H1 (cell line): ENCODE measurements around the gene BCAS1. TPM values are rescaled to one million over a fixed set of nuclear protein-coding genes. Genes with fewer than 3 reads are reported as not detected.
A peak's percentile ranks its signal among the peaks of the same experiment; 100 is the strongest.

ENCODE experiments used
- CTCF ChIA-PET: fragments of 300-600 bp; sonication (Branson Sonifier 250); formaldehyde crosslinking; loops from one replicate; lab custom pipeline; 2021; ENCODE audit not compliant: partially characterized antibody; lab: Charles Lee
- POLR2A ChIA-PET: fragments of 300-600 bp; sonication (Branson Sonifier 250); formaldehyde crosslinking; loops from one replicate; lab custom pipeline; 2021; ENCODE audit warnings: inconsistent platforms; ENCODE audit not compliant: partially characterized antibody; lab: Charles Lee
- DNase-seq, 2 experiments: peaks; one replicate each; pipeline versions ENCODE4 v3.0.0 to v3.0.0-alpha.2; 2010 to 2022; ENCODE audit warnings: low spot score in 2 of 2, low read depth in 1 of 2, mixed read lengths in 1 of 2
- FAIRE-seq: peaks from 2 replicates; lab custom pipeline; 2011; peaks lifted over from hg19 to GRCh38; lab: Jason Lieb, UNC
- H2AFZ ChIP-seq: 2 replicates; pipeline ENCODE4 v1.8.1; 2012; ENCODE audit warnings: low read length, inconsistent platforms
- H2AK5ac ChIP-seq: 2 replicates; pipeline ENCODE4 v1.6.1; 2013; ENCODE audit warnings: low read depth, low read length
- H2BK120ac ChIP-seq: replicated peaks from 2 replicates; pipeline ENCODE3; 2013; ENCODE audit warnings: low read depth, low read length, inconsistent platforms
- H2BK12ac ChIP-seq: 2 replicates; pipeline ENCODE4 v1.6.1; 2013; ENCODE audit warnings: low read depth, low read length
- H2BK15ac ChIP-seq: 2 replicates; pipeline ENCODE4 v1.6.1; 2013; ENCODE audit warnings: low read length
- H2BK20ac ChIP-seq: 2 replicates; pipeline ENCODE4 v1.6.1; 2013; ENCODE audit warnings: low read length
- H2BK5ac ChIP-seq: 2 replicates; pipeline ENCODE4 v1.6.1; 2013; ENCODE audit warnings: low read depth, low read length
- H3K14ac ChIP-seq: 2 replicates; pipeline ENCODE4 v1.6.1; 2013; ENCODE audit warnings: inconsistent platforms; ENCODE audit not compliant: insufficient read length
- H3K18ac ChIP-seq: 2 replicates; pipeline ENCODE4 v1.6.1; 2013; ENCODE audit warnings: low read length; ENCODE audit errors: extremely low read depth
- H3K23ac ChIP-seq: 2 replicates; pipeline ENCODE4 v1.6.1; 2013; ENCODE audit warnings: inconsistent platforms; ENCODE audit not compliant: insufficient read length
- H3K23me2 ChIP-seq: 2 replicates; pipeline ENCODE4 v1.6.1; 2013; ENCODE audit warnings: low read depth, low read length
- H3K27ac ChIP-seq: 2 replicates; pipeline ENCODE4 v1.6.1; 2011; ENCODE audit warnings: low read depth, low read length, inconsistent platforms
- H3K27me3 ChIP-seq, 4 experiments: replicated peaks in 1 of 4; 1 replicate in 1 of 4; 2 replicates in 3 of 4; pipeline versions ENCODE4 v1.6.1 to v1.8.1; 2011 to 2013; ENCODE audit warnings: low read length in 3 of 4, mild to moderate bottlenecking in 3 of 4, inconsistent platforms in 2 of 4, mixed read lengths in 2 of 4, moderate library complexity in 1 of 4; ENCODE audit not compliant: control insufficient read depth in 3 of 4, insufficient read depth in 3 of 4; ENCODE audit errors: extremely low read depth in 1 of 4
- H3K36me3 ChIP-seq, 4 experiments: 2 replicates each; pipeline versions ENCODE4 v1.6.1 to v1.8.1; 2011 to 2013; ENCODE audit warnings: mild to moderate bottlenecking in 4 of 4, low read length in 3 of 4, moderate library complexity in 2 of 4, control low read depth in 1 of 4, inconsistent platforms in 1 of 4; ENCODE audit not compliant: insufficient read depth in 4 of 4, control insufficient read depth in 2 of 4
- H3K4ac ChIP-seq: replicated peaks from 2 replicates; pipeline ENCODE3; 2013; ENCODE audit warnings: low read length, low read depth, mixed read lengths, inconsistent platforms; ENCODE audit not compliant: insufficient read length
- H3K4me1 ChIP-seq, 4 experiments: replicated peaks in 1 of 4; 1 replicate in 1 of 4; 2 replicates in 3 of 4; pipeline versions ENCODE4 v1.6.1 to v1.8.1; 2011 to 2013; ENCODE audit warnings: low read length in 3 of 4, inconsistent platforms in 2 of 4, mixed read lengths in 1 of 4; ENCODE audit not compliant: insufficient read depth in 4 of 4, control insufficient read depth in 3 of 4
- H3K4me2 ChIP-seq, 2 experiments: 2 replicates each; pipeline versions ENCODE4 v1.6.1 to v1.8.1; 2011 to 2013; ENCODE audit warnings: low read depth in 2 of 2, low read length in 2 of 2, control low read depth in 1 of 2, inconsistent platforms in 1 of 2, mild to moderate bottlenecking in 1 of 2; ENCODE audit not compliant: insufficient read depth in 1 of 2
- H3K4me3 ChIP-seq, 4 experiments: fragments of 200-600, 300-600 bp in 1 of 4; sonication (generic), shearing (Covaris generic), sonication (Bioruptor Twin) in 1 of 4; 2 replicates each; pipeline versions ENCODE4 v1.5.1 to v1.8.1; 2011 to 2016; ENCODE audit warnings: low read length in 4 of 4, low read depth in 3 of 4, control low read depth in 2 of 4, inconsistent platforms in 2 of 4, mild to moderate bottlenecking in 2 of 4, mixed read lengths in 1 of 4, moderate library complexity in 1 of 4; ENCODE audit not compliant: insufficient read depth in 2 of 4; ENCODE audit errors: extremely low read depth in 1 of 4
- H3K56ac ChIP-seq: replicated peaks from 2 replicates; pipeline ENCODE3; 2013; ENCODE audit warnings: low read depth, mild to moderate bottlenecking, mixed read lengths, low read length, inconsistent platforms; ENCODE audit not compliant: insufficient read length
- H3K79me1 ChIP-seq: 2 replicates; pipeline ENCODE4 v1.6.1; 2013; ENCODE audit warnings: low read depth, low read length, control low read depth
- H3K79me2 ChIP-seq, 2 experiments: 2 replicates each; pipeline versions ENCODE4 v1.6.1 to v1.8.1; 2012 to 2013; ENCODE audit warnings: low read length in 2 of 2, mild to moderate bottlenecking in 2 of 2, inconsistent platforms in 1 of 2; ENCODE audit not compliant: insufficient read depth in 2 of 2, control insufficient read depth in 1 of 2
- H3K9ac ChIP-seq, 4 experiments: replicated peaks in 1 of 4; 1 replicate in 1 of 4; 2 replicates in 3 of 4; pipeline versions ENCODE4 v1.6.1 to v1.8.1; 2011 to 2013; ENCODE audit warnings: low read depth in 3 of 4, low read length in 3 of 4, control low read depth in 2 of 4, mild to moderate bottlenecking in 2 of 4, moderate library complexity in 2 of 4, inconsistent platforms in 1 of 4; ENCODE audit errors: extremely low read depth in 1 of 4
- H3K9me3 ChIP-seq, 2 experiments: 2 replicates each; pipeline versions ENCODE4 v1.6.1 to v1.8.1; 2012 to 2013; ENCODE audit warnings: mild to moderate bottlenecking in 2 of 2, moderate library complexity in 2 of 2, control low read depth in 1 of 2, inconsistent platforms in 1 of 2, low read depth in 1 of 2, low read length in 1 of 2, mixed read lengths in 1 of 2; ENCODE audit not compliant: insufficient read depth in 2 of 2
- H4K20me1 ChIP-seq, 2 experiments: replicated peaks in 1 of 2; 2 replicates each; pipeline versions ENCODE3 to v1.8.1; 2011 to 2013; ENCODE audit warnings: inconsistent platforms in 2 of 2, low read length in 2 of 2, mild to moderate bottlenecking in 1 of 2; ENCODE audit not compliant: insufficient read depth in 2 of 2, control insufficient read depth in 1 of 2
- H4K5ac ChIP-seq: 2 replicates; pipeline ENCODE4 v1.6.1; 2013; ENCODE audit warnings: low read length, low read depth, mixed read lengths, inconsistent platforms; ENCODE audit not compliant: insufficient read length
- H4K8ac ChIP-seq: 2 replicates; pipeline ENCODE4 v1.8.0; 2013; ENCODE audit warnings: mild to moderate bottlenecking, moderate library complexity, low read length, inconsistent platforms; ENCODE audit not compliant: insufficient read depth; ENCODE audit errors: extremely low read depth
- H4K91ac ChIP-seq: replicated peaks from 2 replicates; pipeline ENCODE3; 2013; ENCODE audit warnings: low read length, mixed read lengths, inconsistent platforms; ENCODE audit not compliant: insufficient read length
- KDM1A ChIP-seq: fragments of 200-600, 300-600 bp; sonication (generic); IDR thresholded peaks from 2 replicates; pipeline ENCODE4 v1.7.1; 2016; ENCODE audit warnings: mild to moderate bottlenecking, low read length, borderline replicate concordance
- RAD21 ChIP-seq, 2 experiments: IDR thresholded peaks in 1 of 2; conservative IDR thresholded peaks in 1 of 2; 2 replicates each; pipeline ENCODE4 v1.6.1; 2011; ENCODE audit warnings: low read depth in 2 of 2, low read length in 2 of 2, improper control_type of control experiment in 1 of 2, inconsistent platforms in 1 of 2, mild to moderate bottlenecking in 1 of 2, moderate library complexity in 1 of 2
- YY1 ChIP-seq: IDR thresholded peaks from 2 replicates; pipeline ENCODE4 v1.6.1; 2011; ENCODE audit warnings: low read depth, mild to moderate bottlenecking, low read length
- WGBS, 2 experiments: shearing (Covaris generic) in 1 of 2; methylation state at CpG; one replicate each; pipeline versions ENCODE4 v1.1.6 to v1.1.7; 2013 to 2015; ENCODE audit warnings: low lambda C conversion rate in 2 of 2, mixed read lengths in 2 of 2, inconsistent platforms in 1 of 2, low coverage in 1 of 2, missing lambda C conversion rate in 1 of 2; ENCODE audit not compliant: insufficient replicate concordance in 2 of 2, insufficient coverage in 1 of 2, insufficient read length in 1 of 2; ENCODE audit errors: extremely low coverage in 1 of 2, missing lambda C conversion rate in 1 of 2; 5-methylcytosine and 5-hydroxymethylcytosine counted together
- polyA plus RNA-seq, 7 experiments: library from polyadenylated mRNA; depleted of rRNA in 3 of 7; stranded (reverse) in 5 of 7; unstranded in 2 of 7; fragments of >200 nt in 5 of 7; fragments of 200-250 nt in 2 of 7; gene quantifications; 1 replicate in 5 of 7; 2 replicates in 1 of 7; 4 replicates in 1 of 7; pipeline versions ENCODE4 v1.2.1 to v1.2.3, GENCODE V29; 2011 to 2013; ENCODE audit warnings: missing spikeins in 2 of 7, mixed read lengths in 2 of 7
- total RNA-seq: library from RNA; stranded (reverse); fragmentation: NEBNext Ultra II Directional; extraction: Animal tissue kit (Norgen Biotek cat#: 25700); gene quantifications from 2 replicates; pipeline ENCODE4 v1.2.1, GENCODE V29; 2021

BCAS1 gene
- total and polyA plus RNA-seq, 2 of the 8 experiments (the other 6 are each of a cell fraction or from before 2014, with no cell fraction given), result 0.06 to 0.19 TPM

- Histone ChIP-seq H4K20me1 (no peaks in the 10 kb centered on the region), H2BK12ac (no peak overlapping the region), H3K79me1 (no peaks in the 10 kb centered on the region), H4K8ac (no peak overlapping the region), H3K23ac (no peak overlapping the region), H3K4ac (no peak overlapping the region), H3K18ac (no peak overlapping the region), H3K27me3 (no peaks in the 10 kb centered on the region), H2BK5ac (no peak overlapping the region), H3K79me2 (no peaks in the 10 kb centered on the region), H2BK120ac (no peak overlapping the region), H3K9me3 (no peaks in the 10 kb centered on the region), H3K14ac (no peak overlapping the region), H3K36me3 (no peaks in the 10 kb centered on the region), H2AK5ac (no peak overlapping the region), H4K5ac (no peak overlapping the region), H3K23me2 (no peaks in the 10 kb centered on the region; the same call in 1 of the 2 replicates), H2BK20ac (no peak overlapping the region), H3K4me3 (no peak overlapping the region), H2BK15ac (no peak overlapping the region), H3K4me2 (no peak overlapping the region), H3K56ac (no peak overlapping the region), H3K9ac (no peak overlapping the region), H4K91ac (no peak overlapping the region), H2AFZ (no peak overlapping the region), H3K27ac (no peak overlapping the region), H3K4me1 (no peaks in the 10 kb centered on the region)
- ChIA-PET POLR2A (no interaction called here), CTCF (interaction anchor here (0.6 to 1.3 kb wide), 5 partner anchors 19 to 936 kb away, joined by 3 to 4 read pairs (median 3); partner anchors contain the start of gene PFDN4)
- TF ChIP-seq KDM1A (no peak), YY1 (no peak), RAD21 (IDR thresholded peaks at IDR 0.05 in 1 of 2, conservative IDR thresholded peaks at IDR 0.05 in 1 of 2; ENCODE audit: low read depth in 2 of 2, low read length in 2 of 2) (0 out of 4 replicates have a peak, but pooled peaks have one; percentile 3 to 13)
- FAIRE-seq, result no peak
- 77% methylated on average over 9 of the region's 9 CpGs; no CpG with 5 or more reads in 1 of the 2 experiments for WGBS, 2 experiments
- DNase-seq, result no peak
These were observed 27.1 kb downstream of the BCAS1 start for GRCh38 chr20:54043076-54043967.
